Amniotic epithelial cell (primary cell): ENCODE data around the gene PPA2.

Experiments
- DNase-seq: peaks from one replicate; pipeline ENCODE4 v3.0.0-alpha.2; 2010; ENCODE audit warnings: low read depth

The PPA2 gene

DNA sequence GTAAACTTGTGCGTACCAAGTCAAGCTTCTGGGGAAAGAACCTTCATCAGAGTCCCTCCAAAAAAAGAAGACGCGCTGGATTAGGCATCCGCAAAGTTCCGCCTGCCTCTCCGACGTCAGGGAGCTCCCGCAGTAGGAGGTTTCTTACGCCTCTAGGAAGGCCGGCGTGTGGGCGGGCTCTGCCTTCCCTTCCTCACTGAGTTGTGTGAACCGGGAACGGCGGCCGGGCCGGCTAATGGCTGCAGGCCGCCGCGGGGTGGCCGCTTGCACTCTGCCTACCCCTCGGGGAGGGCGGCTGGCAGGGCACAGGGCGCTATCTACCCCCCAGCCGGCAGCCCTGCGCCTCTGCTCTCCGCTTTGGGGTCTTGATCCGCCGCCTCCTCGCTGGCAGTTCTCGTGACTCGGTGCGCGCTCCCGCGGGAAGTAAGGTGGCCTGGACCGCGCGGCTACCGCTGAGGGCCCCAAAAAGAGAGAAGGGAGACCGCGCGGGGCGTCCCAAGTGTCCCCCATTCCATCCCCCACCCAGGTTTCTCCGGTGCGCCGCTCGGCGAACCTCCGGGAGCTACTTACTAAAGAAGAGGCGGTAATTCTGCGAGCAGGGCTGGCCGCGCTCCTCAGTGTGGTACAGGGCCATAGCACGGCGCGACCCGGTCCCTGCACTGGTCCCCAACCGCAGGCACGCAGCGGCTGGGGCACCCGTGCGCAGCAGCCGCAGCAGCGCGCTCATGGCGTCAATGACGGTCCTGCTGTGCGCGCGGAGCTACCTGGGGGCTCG is at the start of gene PPA2:
TSS of gene PPA2 (minus strand) at position 739 of the 775 bp plus-strand sequence. CDS start at position 727, 12 bp downstream.
- peak; percentile 86 for DNase-seq

DNA sequence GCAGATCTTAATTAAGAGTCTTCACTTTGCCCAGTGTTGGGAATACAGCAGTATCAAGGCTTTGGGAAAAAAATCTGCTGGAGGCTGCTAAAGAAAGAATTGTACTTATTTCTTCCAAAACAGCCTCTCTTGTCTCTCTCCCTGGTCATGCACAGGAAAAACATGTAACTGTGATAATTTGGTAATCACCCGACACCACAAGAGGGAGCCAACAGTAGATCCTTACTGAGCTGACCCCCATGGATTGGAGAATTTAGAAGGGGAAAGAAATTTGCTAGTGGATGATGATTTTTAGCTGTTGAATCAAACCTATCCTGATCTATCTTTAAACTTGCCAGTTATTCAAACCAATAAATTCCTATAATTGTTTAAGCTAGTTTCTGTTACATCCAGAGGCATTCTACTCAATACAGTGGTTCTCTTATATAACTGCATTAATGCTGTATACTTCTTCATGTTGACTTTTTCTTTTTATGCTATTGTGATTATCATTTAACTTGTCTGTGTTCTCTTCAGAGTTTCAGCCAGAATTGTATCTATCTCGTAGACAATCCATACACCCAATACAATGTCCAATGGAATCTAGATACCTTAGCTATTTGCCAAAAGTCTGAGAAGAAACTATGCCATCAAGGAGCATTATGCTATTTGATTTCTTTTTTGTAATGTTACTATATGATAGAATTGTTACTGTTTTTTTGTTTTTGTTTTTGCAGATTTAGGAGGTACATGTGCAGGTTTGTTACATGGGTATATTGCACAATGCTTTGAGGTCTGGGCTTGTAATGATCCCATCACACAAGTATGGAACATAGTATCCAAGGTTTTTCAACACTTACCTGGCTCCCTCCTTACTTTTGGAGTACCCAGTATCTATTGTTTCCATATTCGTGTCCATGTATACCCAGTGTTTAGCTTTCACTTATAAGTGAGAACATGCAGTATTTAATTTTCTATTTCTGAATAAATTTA is 47.2 kb upstream of the PPA2 start:
- peak; percentile 30 for DNase-seq

DNA sequence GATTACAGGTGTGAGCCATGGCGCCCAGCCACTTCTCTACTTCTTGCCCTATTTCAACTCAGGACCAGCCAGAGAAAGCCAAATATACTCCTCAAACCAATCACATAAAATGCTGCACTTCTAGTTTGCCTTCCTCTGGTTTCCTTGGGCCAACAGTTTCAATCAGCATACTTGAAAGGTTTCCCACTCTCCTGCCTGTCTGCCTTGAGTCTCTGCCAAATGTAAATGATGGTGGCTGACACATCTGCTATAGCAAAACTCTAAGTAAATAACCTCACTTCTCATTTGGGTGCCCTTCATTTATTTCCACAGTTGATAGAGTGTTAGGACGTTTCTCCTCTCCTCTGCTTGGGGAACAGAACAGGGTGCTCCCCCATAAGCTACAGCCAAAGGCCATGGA is 36.4 kb upstream of the PPA2 start:
- no peak for DNase-seq

GRCh38 chr4:105509714-105510113 is 35.9 kb upstream of the PPA2 start:
- DNase-seq = no peak

DNA sequence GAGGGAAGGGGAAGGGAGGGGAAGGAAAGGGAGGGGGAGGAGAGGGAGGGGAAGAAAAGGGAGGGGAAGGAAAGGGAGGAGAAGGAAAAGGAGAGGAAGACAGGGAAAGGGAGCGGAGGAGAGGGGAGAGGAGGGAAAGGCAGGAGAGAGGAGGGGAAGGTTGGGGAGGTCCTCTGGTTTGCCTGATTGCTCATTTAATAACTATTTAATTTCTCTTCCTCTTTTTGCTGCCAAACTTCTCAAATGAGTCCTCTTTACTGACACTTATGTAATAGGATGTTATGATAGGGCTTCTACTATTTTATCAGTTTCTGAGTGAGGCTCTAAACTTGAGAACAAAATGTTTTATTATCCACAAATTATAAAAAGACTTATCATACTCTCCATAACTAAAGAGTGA is 35.4 kb upstream of the PPA2 start:
- no peak for DNase-seq

DNA sequence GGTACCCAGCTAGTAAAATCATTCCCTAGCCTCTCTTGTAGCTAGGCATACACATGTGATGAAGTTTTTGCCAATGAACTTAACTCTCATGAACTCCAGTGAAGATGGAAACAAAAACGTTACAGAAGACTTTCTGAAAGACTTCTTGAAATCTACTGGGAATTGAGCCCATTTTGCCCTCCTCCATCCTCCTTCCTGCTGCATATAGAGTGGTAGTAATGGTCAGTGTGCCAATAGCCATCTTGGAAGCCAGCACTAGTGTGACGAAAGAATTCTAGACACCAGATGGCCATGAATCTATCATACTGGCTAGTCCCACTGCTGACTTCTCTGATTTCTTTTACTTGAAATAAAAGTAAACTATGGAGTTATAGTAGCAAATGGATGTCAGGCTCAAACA is 30.9 kb upstream of the PPA2 start:
- no peak for DNase-seq

DNA sequence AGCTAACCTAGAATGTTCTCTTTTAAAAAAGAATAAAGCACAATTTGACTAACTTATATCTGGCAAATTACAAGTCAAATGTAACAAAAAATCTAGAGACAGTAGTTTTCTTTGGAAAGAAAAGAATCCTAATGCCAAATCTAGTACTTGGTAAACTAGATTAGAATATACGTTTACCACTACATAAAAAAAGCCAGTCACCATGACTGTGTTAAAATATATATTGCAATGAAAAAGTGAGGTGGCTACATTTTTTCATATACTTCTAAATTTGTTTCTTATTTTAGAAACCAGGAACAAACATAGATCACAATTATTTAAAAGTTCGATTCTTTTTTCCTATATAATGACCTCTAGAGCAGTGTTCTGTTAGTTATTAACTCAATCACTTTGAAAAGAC is 29.6 kb upstream of the PPA2 start:
- DNase-seq = no peak

- no peak for DNase-seq
Observed at GRCh38 chr4:105496899-105497298, 23.0 kb upstream of the PPA2 start.

DNA sequence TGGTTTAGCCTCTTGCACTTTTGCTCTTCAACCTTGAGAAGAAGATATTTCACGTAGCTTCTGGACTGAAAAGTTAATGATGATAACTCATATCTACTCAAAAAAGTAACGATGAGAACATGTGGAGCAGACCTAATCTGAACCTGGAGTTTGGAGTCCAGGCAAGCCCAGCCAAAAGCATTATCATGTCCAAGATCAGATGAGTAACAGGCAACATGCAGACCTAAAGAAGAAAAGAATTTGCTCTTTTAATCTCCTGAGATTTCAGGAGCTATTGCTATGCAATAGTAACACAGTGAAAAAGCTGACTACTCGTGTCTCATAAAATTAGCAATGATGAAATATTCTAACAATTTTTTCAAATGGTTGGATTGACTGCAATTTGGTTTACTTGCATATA is 21.8 kb upstream of the PPA2 start:
- peak; percentile 6 for DNase-seq

- DNase-seq = no peak
Observed at GRCh38 chr4:105490523-105490922, 16.7 kb upstream of the PPA2 start.

GRCh38 chr4:105483840-105484239 is 10.0 kb upstream of the PPA2 start:
- no peak for DNase-seq

GRCh38 chr4:105474099-105474518 is 247 bp upstream of the PPA2 start:
- DNase-seq = peak; percentile 71

GRCh38 chr4:105472871-105473323 is 965 bp downstream of the PPA2 start:
- peak; percentile 43 for DNase-seq

DNA sequence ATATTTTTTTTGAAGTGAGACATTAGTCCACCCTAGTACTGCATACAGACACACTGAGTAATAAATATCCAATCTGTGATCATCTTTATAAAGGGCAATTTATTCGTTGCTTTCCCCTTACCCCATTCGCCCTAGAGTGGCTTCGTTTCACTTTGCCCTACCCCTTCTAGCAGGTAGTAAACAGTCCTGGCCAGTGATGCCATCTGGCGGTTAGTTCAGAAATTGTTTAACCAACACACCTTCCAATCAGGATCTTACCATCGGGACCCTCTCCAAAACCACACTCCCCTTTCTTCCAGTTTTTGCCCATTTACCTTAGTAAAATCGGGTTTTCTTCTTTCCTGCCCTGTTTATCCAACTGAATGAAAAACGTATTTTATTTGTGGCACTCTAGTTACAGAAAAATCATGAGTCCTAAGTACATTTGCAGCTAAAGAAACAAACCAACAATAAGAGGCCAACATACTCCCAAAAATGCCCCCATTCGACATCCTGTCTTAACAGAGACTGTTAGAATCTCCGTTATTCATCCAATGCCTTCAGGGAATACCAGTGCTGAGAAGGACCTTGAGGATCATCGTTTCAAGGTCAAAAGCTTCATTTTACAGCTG is 2.2 kb downstream of the PPA2 start:
- peak; percentile 70 for DNase-seq

- DNase-seq = no peak
Observed at GRCh38 chr4:105470766-105471165, 3.1 kb downstream of the PPA2 start.

GRCh38 chr4:105469736-105470135 is 4.1 kb downstream of the PPA2 start:
- DNase-seq = no peak

GRCh38 chr4:105466580-105466979 is 7.3 kb downstream of the PPA2 start:
- DNase-seq = no peak

GRCh38 chr4:105464563-105464962 is 9.3 kb downstream of the PPA2 start:
- DNase-seq = peak; percentile 5

DNA sequence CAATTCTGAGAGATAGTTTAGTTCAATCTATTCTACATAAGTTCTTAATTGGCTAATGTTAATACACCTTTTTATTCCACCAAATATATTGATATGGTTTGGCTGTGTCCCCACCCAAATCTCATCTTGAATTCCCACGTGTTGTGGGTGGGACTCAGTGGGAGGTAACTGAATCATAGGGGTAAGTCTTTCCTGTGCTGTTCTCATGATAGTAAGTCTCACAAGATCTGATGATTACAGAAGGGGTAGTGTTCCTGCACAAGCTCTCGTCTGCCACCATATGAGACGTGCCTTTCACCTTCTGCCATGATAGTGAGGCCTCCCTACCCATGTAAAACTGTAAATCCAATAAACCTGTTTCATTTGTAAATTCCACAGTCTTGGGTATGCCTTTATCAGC is 11.3 kb downstream of the PPA2 start:
- DNase-seq = no peak

GRCh38 chr4:105461621-105462382 is 12.1 kb downstream of the PPA2 start:
- no peak for DNase-seq

- peak; percentile 96 for DNase-seq
Observed at GRCh38 chr4:105461221-105461620, 12.6 kb downstream of the PPA2 start.

DNA sequence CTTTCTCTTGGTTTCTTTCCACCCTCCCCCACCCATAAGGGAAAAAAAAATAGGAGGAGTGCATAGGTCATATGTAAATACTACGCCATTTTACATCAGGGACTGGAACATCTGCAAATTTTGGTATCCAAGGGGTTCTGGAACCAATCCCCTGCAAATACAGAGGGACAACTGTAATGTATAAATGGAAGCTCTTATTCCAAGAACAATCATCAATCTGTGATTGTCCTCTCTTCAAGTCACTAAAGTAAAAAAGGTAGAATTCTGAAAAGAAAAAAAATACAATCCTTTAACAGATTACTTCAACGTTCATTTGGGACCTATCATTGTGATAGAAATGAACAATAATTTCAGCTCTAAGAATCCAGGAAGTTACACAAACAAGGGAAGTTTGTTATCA is 13.6 kb downstream of the PPA2 start:
- no peak for DNase-seq
